Small intestine (tissue), 7 donors: Measurements from ENCODE around the gene LRRN4CL. TPM values are rescaled to one million over a fixed set of nuclear protein-coding genes. Genes with fewer than 3 reads are reported as not detected.
A peak's percentile ranks its signal among the peaks of the same experiment; 100 is the strongest.

ENCODE experiments used
- DNase-seq, 2 donors: peaks; one replicate each; pipeline versions ENCODE4 v3.0.0 to v3.0.0-alpha.2; 2013
- FAIRE-seq: peaks from 2 replicates; lab custom pipeline; 2012; peaks lifted over from hg19 to GRCh38; lab: Jason Lieb, UNC
- H3K27ac ChIP-seq, 3 donors: one replicate each; pipeline ENCODE4 v1.5.1; 2013; ENCODE audit warnings: low read length in 2 of 3, mild to moderate bottlenecking in 2 of 3, control low read depth in 1 of 3, inconsistent platforms in 1 of 3, low read depth in 1 of 3, moderate library complexity in 1 of 3
- H3K27me3 ChIP-seq, 3 donors: one replicate each; pipeline ENCODE4 v1.6.1; 2013; ENCODE audit warnings: low read length in 3 of 3, inconsistent platforms in 1 of 3; ENCODE audit not compliant: control insufficient read depth in 3 of 3, insufficient read depth in 3 of 3
- H3K36me3 ChIP-seq, 3 donors: one replicate each; pipeline ENCODE4 v1.6.1; 2013; ENCODE audit warnings: low read length in 3 of 3, inconsistent platforms in 1 of 3, low read depth in 1 of 3, mild to moderate bottlenecking in 1 of 3, moderate library complexity in 1 of 3; ENCODE audit not compliant: control insufficient read depth in 3 of 3, insufficient read depth in 2 of 3
- H3K4me1 ChIP-seq, 3 donors: one replicate each; pipeline ENCODE4 v1.6.1; 2013; ENCODE audit warnings: low read length in 2 of 3, inconsistent platforms in 1 of 3, low read depth in 1 of 3, mild to moderate bottlenecking in 1 of 3, moderate library complexity in 1 of 3; ENCODE audit not compliant: control insufficient read depth in 3 of 3, insufficient read depth in 2 of 3
- H3K4me3 ChIP-seq, 3 donors: one replicate each; pipeline ENCODE4 v1.5.1; 2013; ENCODE audit warnings: low read length in 3 of 3, control low read depth in 1 of 3, inconsistent platforms in 1 of 3, low read depth in 1 of 3, mild to moderate bottlenecking in 1 of 3, moderate library complexity in 1 of 3
- H3K9me3 ChIP-seq, 2 donors: one replicate each; pipeline ENCODE4 v1.6.1; 2013; ENCODE audit warnings: low read depth in 1 of 2, low read length in 1 of 2; ENCODE audit not compliant: control insufficient read depth in 2 of 2, insufficient read depth in 1 of 2
- WGBS, 3 donors: extraction: QIAGEN DNeasy Blood & Tissue Kit; methylation state at CpG; one replicate each; pipeline ENCODE4 v1.1.7; 2013; 5-methylcytosine and 5-hydroxymethylcytosine counted together
- polyA plus RNA-seq, 4 donors: library from polyadenylated mRNA; stranded (reverse) in 3 of 4; unstranded in 1 of 4; fragments of 200-250 nt in 3 of 4; fragments of 120-200 nt in 1 of 4; gene quantifications; one replicate each; pipeline versions ENCODE4 v1.2.1 to v1.2.3, GENCODE V29; 2013
- donor health status: healthy with polysubstance abuse.
- donor health status: control.
- donor health status: control.
- donor health status: Bipolar disorder and iron deficiency.
- donor health status: healthy.

LRRN4CL gene
- polyA plus RNA-seq, 4 donors, result 0.27 to 5.5 (median 0.55) TPM; not detected in 1

- Histone ChIP-seq H3K27ac (peak overlapping the region in 2 of 3 donors; percentile 2 to 52), H3K36me3 (peaks cover 0 to 39% (median 3%) of the 10 kb centered on the region in 3 donors), H3K27me3 (no peaks in the 10 kb centered on the region), H3K4me1 (peaks cover 10 to 22% (median 11%) of the 10 kb centered on the region in 3 donors), H3K4me3 (no peak overlapping the region), H3K9me3 (no peaks in the 10 kb centered on the region)
- no peak for FAIRE-seq
- 45 to 69% (median 49%) methylated on average over 4 of the region's 4 CpGs for WGBS, 3 donors
- DNase-seq, result peak in 1 of 2 donors; percentile 83
Measured at GRCh38 chr11:62669420-62670161, 19.7 kb downstream of the LRRN4CL start.

- no peak for FAIRE-seq
- WGBS, 3 donors, result 68 to 79% (median 77%) methylated on average over 2 of the region's 2 CpGs
- H3K9me3 ChIP-seq, result no peaks in the 10 kb centered on the region
- no peak for DNase-seq
- peaks cover 0 to 32% (median 3%) of the 10 kb centered on the region in 3 donors for H3K36me3 ChIP-seq
- H3K4me3 ChIP-seq, result no peak overlapping the region
- H3K27ac ChIP-seq, result no peak overlapping the region
- peaks cover 10 to 14% (median 11%) of the 10 kb centered on the region in 3 donors for H3K4me1 ChIP-seq
- H3K27me3 ChIP-seq, result no peaks in the 10 kb centered on the region
Measured at GRCh38 chr11:62667460-62667859, 21.9 kb downstream of the LRRN4CL start.

DNA sequence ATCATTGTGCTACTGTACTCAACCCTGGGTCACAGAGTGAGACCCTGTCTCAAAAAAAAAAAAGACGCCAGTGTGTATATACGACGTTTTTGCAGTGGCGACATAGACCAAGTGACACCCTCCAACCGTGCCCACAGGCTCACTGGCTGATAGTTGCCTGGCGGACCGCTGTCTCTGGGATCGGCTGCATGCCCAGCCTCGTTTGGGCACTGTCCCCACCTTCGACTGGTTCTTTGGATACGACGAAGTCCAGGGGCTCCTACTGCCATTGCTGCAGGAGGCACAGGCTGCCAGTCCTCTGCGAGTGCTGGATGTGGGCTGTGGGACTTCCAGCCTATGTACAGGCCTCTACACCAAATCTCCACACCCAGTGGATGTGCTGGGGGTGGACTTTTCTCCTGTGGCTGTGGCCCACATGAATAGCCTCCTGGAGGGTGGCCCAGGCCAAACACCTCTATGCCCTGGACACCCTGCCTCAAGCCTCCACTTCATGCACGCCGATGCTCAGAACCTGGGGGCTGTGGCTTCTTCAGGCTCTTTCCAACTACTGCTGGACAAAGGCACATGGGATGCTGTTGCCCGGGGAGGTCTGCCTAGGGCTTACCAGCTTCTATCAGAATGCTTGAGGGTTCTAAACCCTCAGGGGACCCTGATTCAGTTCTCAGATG is 22.9 kb downstream of the LRRN4CL start:
- DNase-seq (no peak), FAIRE-seq (no peak)
- Histone ChIP-seq H3K4me1 (peaks cover 10 to 12% (median 11%) of the 10 kb centered on the region in 3 donors), H3K27me3 (no peaks in the 10 kb centered on the region), H3K27ac (peak overlapping the region; percentile 57 to 98 (median 95)), H3K4me3 (peak overlapping the region; percentile 84 to 98 (median 97)), H3K36me3 (peaks cover 0 to 41% (median 3%) of the 10 kb centered on the region in 3 donors), H3K9me3 (no peaks in the 10 kb centered on the region)
- 20 to 39% (median 25%) methylated on average over 16 of the region's 16 CpGs for WGBS, 3 donors

GRCh38 chr11:62665599-62666258 is 23.6 kb downstream of the LRRN4CL start:
- DNase-seq, result peak in 1 of 2 donors; percentile 53
- peaks cover 0 to 41% (median 3%) of the 10 kb centered on the region in 3 donors for H3K36me3 ChIP-seq
- no peaks in the 10 kb centered on the region for H3K9me3 ChIP-seq
- H3K27ac ChIP-seq, result peak overlapping the region; percentile 57 to 98 (median 95)
- no peak for FAIRE-seq
- H3K4me1 ChIP-seq, result peaks cover 10 to 12% (median 11%) of the 10 kb centered on the region in 3 donors
- H3K27me3 ChIP-seq, result no peaks in the 10 kb centered on the region
- H3K4me3 ChIP-seq, result peak overlapping the region; percentile 84 to 98 (median 97)
- 1 to 2% (median 1%) methylated on average over 39 of the region's 39 CpGs for WGBS, 3 donors

GRCh38 chr11:62665075-62665598 is 24.2 kb downstream of the LRRN4CL start, which contains the start of the genes C11orf98 and CSKMT:
Gene C11orf98, minus strand, starts transcription at chr11:62665210. Its CDS starts 41 bp downstream, at chr11:62665169.
Gene CSKMT, plus strand, starts transcription at chr11:62665312. Its CDS starts 568 bp downstream, at chr11:62665880.
- no peaks in the 10 kb centered on the region for H3K9me3 ChIP-seq
- H3K27me3 ChIP-seq, result no peaks in the 10 kb centered on the region
- DNase-seq (peak; percentile 95 to 97), FAIRE-seq (no peak)
- H3K36me3 ChIP-seq, result peaks cover 0 to 41% (median 3%) of the 10 kb centered on the region in 3 donors
- peak within 1 kb of the TSS; percentile 84 to 98 (median 97) for H3K4me3 ChIP-seq
- peaks cover 10 to 12% (median 11%) of the 10 kb centered on the region in 3 donors for H3K4me1 ChIP-seq
- H3K27ac ChIP-seq, result peak within 1 kb of the TSS; percentile 90 to 98 (median 95)
- 0 to 1% (median 0%) methylated on average over 42 to 47 of the region's 47 CpGs for WGBS, 3 donors

- peaks cover 0 to 37% (median 3%) of the 10 kb centered on the region in 3 donors for H3K36me3 ChIP-seq
- peak; percentile 71 to 82 for DNase-seq
- H3K4me3 ChIP-seq, result peak overlapping the region; percentile 84 to 98 (median 97)
- WGBS, 3 donors, result 2 to 3% (median 2%) methylated on average over 36 of the region's 36 CpGs
- H3K4me1 ChIP-seq, result peaks cover 6 to 12% (median 10%) of the 10 kb centered on the region in 3 donors
- H3K27me3 ChIP-seq, result no peaks in the 10 kb centered on the region
- FAIRE-seq, result no peak
- no peaks in the 10 kb centered on the region for H3K9me3 ChIP-seq
- peak overlapping the region; percentile 90 to 98 (median 95) for H3K27ac ChIP-seq
Measured at GRCh38 chr11:62664405-62665074, 24.8 kb downstream of the LRRN4CL start.

GRCh38 chr11:62656796-62657429 is 32.4 kb downstream of the LRRN4CL start:
- Histone ChIP-seq H3K4me3 (no peak overlapping the region), H3K36me3 (peaks cover 0 to 4% (median 0%) of the 10 kb centered on the region in 3 donors), H3K27me3 (no peaks in the 10 kb centered on the region), H3K27ac (no peak overlapping the region), H3K9me3 (no peaks in the 10 kb centered on the region), H3K4me1 (no peaks in the 10 kb centered on the region)
- 59 to 66% (median 60%) methylated on average over 5 of the region's 5 CpGs for WGBS, 3 donors
- DNase-seq, result no peak
- no peak for FAIRE-seq
